Stomach smooth muscle (tissue), 2 donors: ENCODE data around the gene TNFAIP2.
"Not testable (repeated sequence)": the region's sequence is repeated elsewhere in the genome, so short reads cannot be mapped to it uniquely, and the experiment has no call there.

Source experiments
- H3K27ac ChIP-seq: one replicate; pipeline ENCODE4 v1.7.0; 2013; ENCODE audit warnings: mild to moderate bottlenecking, low read length, inconsistent platforms
- H3K27me3 ChIP-seq, 2 donors: one replicate each; pipeline ENCODE4 v1.7.0; 2013; ENCODE audit warnings: low read length in 2 of 2; ENCODE audit not compliant: insufficient read depth in 2 of 2, control insufficient read depth in 1 of 2
- H3K36me3 ChIP-seq, 2 donors: one replicate each; pipeline ENCODE4 v1.7.0; 2013; ENCODE audit warnings: low read length in 2 of 2; ENCODE audit not compliant: control insufficient read depth in 2 of 2, insufficient read depth in 2 of 2
- H3K4me1 ChIP-seq: one replicate; pipeline ENCODE4 v1.7.0; 2013; ENCODE audit warnings: low read length; ENCODE audit not compliant: control insufficient read depth, insufficient read depth
- H3K4me3 ChIP-seq, 2 donors: one replicate each; pipeline ENCODE4 v1.7.0; 2013; ENCODE audit warnings: low read length in 2 of 2
- H3K9ac ChIP-seq, 2 donors: one replicate each; pipeline ENCODE4 v1.7.0; 2013; ENCODE audit warnings: low read length in 2 of 2, mild to moderate bottlenecking in 1 of 2
- H3K9me3 ChIP-seq, 2 donors: one replicate each; pipeline ENCODE4 v1.7.0; 2013; ENCODE audit warnings: low read length in 2 of 2; ENCODE audit not compliant: control insufficient read depth in 2 of 2
- donor health status: healthy.
- donor health status: Pancreatic carcinoma.

The TNFAIP2 gene

GRCh38 chr14:103118663-103119404, 4.4 kb upstream of the TNFAIP2 start:
- H3K9ac ChIP-seq: no peak overlapping the region
- H3K4me3 ChIP-seq: no peak overlapping the region
- peak overlapping the region; percentile 60 for H3K27ac ChIP-seq
- H3K9me3 ChIP-seq: no peaks in the 10 kb centered on the region
- no peaks in the 10 kb centered on the region for H3K36me3 ChIP-seq
- H3K4me1 ChIP-seq: peaks cover 34% of the 10 kb centered on the region
- peaks cover 14 to 23% of the 10 kb centered on the region in 2 donors for H3K27me3 ChIP-seq

- not testable (repeated sequence) for H3K9me3 ChIP-seq, H3K27ac ChIP-seq, H3K9ac ChIP-seq, H3K4me3 ChIP-seq, H3K36me3 ChIP-seq
- Histone ChIP-seq H3K4me1 (peaks cover 41% of the 10 kb centered on the region), H3K27me3 (peaks cover 20 to 29% of the 10 kb centered on the region in 2 donors)
These were observed 3.7 kb upstream of the TNFAIP2 start for GRCh38 chr14:103119527-103119926.

GRCh38 chr14:103121121-103121845, 2.0 kb upstream of the TNFAIP2 start:
- peaks cover 56% of the 10 kb centered on the region for H3K4me1 ChIP-seq
- H3K27me3 ChIP-seq: peaks cover 32 to 34% of the 10 kb centered on the region in 2 donors
- H3K9ac ChIP-seq: peak overlapping the region in 1 of 2 donors; percentile 21
- H3K9me3 ChIP-seq: no peaks in the 10 kb centered on the region
- H3K4me3 ChIP-seq: peak overlapping the region in 1 of 2 donors; percentile 44
- H3K27ac ChIP-seq: peak overlapping the region; percentile 70
- H3K36me3 ChIP-seq: no peaks in the 10 kb centered on the region

GRCh38 chr14:103121846-103122584, 1.2 kb upstream of the TNFAIP2 start:
- peak overlapping the region; percentile 70 for H3K27ac ChIP-seq
- peak overlapping the region; percentile 46 to 57 for H3K4me3 ChIP-seq
- H3K27me3 ChIP-seq: peaks cover 32 to 37% of the 10 kb centered on the region in 2 donors
- H3K9me3 ChIP-seq: no peaks in the 10 kb centered on the region
- peak overlapping the region in 1 of 2 donors; percentile 47 for H3K9ac ChIP-seq
- H3K4me1 ChIP-seq: peaks cover 63% of the 10 kb centered on the region
- no peaks in the 10 kb centered on the region for H3K36me3 ChIP-seq

GRCh38 chr14:103122585-103122946, 695 bp upstream of the TNFAIP2 start:
- peak overlapping the region; percentile 46 to 57 for H3K4me3 ChIP-seq
- H3K27me3 ChIP-seq: peaks cover 32 to 37% of the 10 kb centered on the region in 2 donors
- H3K4me1 ChIP-seq: peaks cover 67% of the 10 kb centered on the region
- peak overlapping the region in 1 of 2 donors; percentile 47 for H3K9ac ChIP-seq
- H3K9me3 ChIP-seq: no peaks in the 10 kb centered on the region
- peak overlapping the region; percentile 70 for H3K27ac ChIP-seq
- no peaks in the 10 kb centered on the region for H3K36me3 ChIP-seq

- Histone ChIP-seq H3K36me3 (no peaks in the 10 kb centered on the region), H3K9ac (peak overlapping the region in 1 of 2 donors; percentile 60), H3K4me1 (peaks cover 72% of the 10 kb centered on the region), H3K27me3 (peaks cover 32 to 37% of the 10 kb centered on the region in 2 donors), H3K9me3 (no peaks in the 10 kb centered on the region), H3K4me3 (peak overlapping the region; percentile 49 to 68), H3K27ac (peak overlapping the region; percentile 41)
These were observed 606 bp downstream of the TNFAIP2 start for GRCh38 chr14:103123634-103124500.

GRCh38 chr14:103124501-103125001, 1.3 kb downstream of the TNFAIP2 start:
- Histone ChIP-seq H3K36me3 (no peaks in the 10 kb centered on the region), H3K27me3 (peaks cover 32 to 37% of the 10 kb centered on the region in 2 donors), H3K9me3 (no peaks in the 10 kb centered on the region), H3K9ac (peak overlapping the region in 1 of 2 donors; percentile 60), H3K4me1 (peaks cover 76% of the 10 kb centered on the region), H3K27ac (no peak overlapping the region), H3K4me3 (peak overlapping the region; percentile 49 to 68)

GRCh38 chr14:103125098-103126070, 2.1 kb downstream of the TNFAIP2 start:
- no peaks in the 10 kb centered on the region for H3K36me3 ChIP-seq
- no peaks in the 10 kb centered on the region for H3K9me3 ChIP-seq
- peak overlapping the region; percentile 30 to 68 for H3K4me3 ChIP-seq
- peaks cover 32 to 37% of the 10 kb centered on the region in 2 donors for H3K27me3 ChIP-seq
- no peak overlapping the region for H3K9ac ChIP-seq
- no peak overlapping the region for H3K27ac ChIP-seq
- peaks cover 82% of the 10 kb centered on the region for H3K4me1 ChIP-seq
